NB4 (cell line): ENCODE results near the gene CLSTN2.

Experiments used
- DNase-seq: peaks from one replicate; pipeline ENCODE4 v3.0.0; 2010; ENCODE audit warnings: low read depth
- H3K4me3 ChIP-seq: one replicate; pipeline ENCODE4 v1.5.1; 2011; ENCODE audit warnings: mild to moderate bottlenecking, low read depth, low read length, moderate library complexity
- MAX ChIP-seq: IDR thresholded peaks from 2 replicates; pipeline ENCODE4 v1.6.1; 2011; ENCODE audit warnings: low read depth, low read length
- MYC ChIP-seq: IDR thresholded peaks from 2 replicates; pipeline ENCODE4 v1.6.1; 2011; ENCODE audit warnings: low read depth, low read length
- POLR2A ChIP-seq: IDR thresholded peaks from 2 replicates; pipeline ENCODE4 v1.6.1; 2011; ENCODE audit warnings: mild to moderate bottlenecking; ENCODE audit not compliant: insufficient read length; ENCODE audit errors: extremely low read depth
- TF ChIP-seq, protein P1 (sequence below): IDR thresholded peaks from one replicate; pipeline ENCODE4 v1.5.1; 2012; ENCODE audit warnings: low read depth, low read length

The CLSTN2 gene

GRCh38 chr3:140187656-140188221 is 252.8 kb downstream of the CLSTN2 start:
- H3K4me3 ChIP-seq = no peak overlapping the region
- no peak for DNase-seq
- no peak for TF ChIP-seq MYC
- no peak for TF ChIP-seq MAX
- TF ChIP-seq, protein P1, sequence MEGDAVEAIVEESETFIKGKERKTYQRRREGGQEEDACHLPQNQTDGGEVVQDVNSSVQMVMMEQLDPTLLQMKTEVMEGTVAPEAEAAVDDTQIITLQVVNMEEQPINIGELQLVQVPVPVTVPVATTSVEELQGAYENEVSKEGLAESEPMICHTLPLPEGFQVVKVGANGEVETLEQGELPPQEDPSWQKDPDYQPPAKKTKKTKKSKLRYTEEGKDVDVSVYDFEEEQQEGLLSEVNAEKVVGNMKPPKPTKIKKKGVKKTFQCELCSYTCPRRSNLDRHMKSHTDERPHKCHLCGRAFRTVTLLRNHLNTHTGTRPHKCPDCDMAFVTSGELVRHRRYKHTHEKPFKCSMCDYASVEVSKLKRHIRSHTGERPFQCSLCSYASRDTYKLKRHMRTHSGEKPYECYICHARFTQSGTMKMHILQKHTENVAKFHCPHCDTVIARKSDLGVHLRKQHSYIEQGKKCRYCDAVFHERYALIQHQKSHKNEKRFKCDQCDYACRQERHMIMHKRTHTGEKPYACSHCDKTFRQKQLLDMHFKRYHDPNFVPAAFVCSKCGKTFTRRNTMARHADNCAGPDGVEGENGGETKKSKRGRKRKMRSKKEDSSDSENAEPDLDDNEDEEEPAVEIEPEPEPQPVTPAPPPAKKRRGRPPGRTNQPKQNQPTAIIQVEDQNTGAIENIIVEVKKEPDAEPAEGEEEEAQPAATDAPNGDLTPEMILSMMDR = no peak

DNA sequence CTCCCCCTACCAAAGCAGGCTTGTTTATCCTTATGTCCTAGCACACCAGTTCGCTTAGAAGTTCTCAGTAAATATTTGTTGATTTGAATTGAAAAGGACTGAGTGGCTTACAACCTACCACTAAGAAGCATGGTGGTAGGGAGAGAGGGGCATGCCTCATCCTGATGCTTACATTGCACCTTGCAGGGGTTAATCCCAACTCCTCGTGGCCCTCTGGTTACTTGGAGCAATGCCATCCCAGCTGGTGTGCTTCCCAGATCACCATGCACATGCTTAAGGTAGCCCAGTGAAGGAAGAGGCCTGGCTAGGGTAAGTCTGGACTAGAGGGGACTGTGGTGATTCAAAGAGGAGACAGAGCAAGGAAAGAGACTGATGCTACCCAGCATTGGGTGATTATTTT is 253.3 kb downstream of the CLSTN2 start:
- no peak overlapping the region for H3K4me3 ChIP-seq
- TF ChIP-seq MAX (no peak), MYC (no peak), POLR2A (no peak)
- TF ChIP-seq, protein P1 = no peak
- DNase-seq = no peak

DNA sequence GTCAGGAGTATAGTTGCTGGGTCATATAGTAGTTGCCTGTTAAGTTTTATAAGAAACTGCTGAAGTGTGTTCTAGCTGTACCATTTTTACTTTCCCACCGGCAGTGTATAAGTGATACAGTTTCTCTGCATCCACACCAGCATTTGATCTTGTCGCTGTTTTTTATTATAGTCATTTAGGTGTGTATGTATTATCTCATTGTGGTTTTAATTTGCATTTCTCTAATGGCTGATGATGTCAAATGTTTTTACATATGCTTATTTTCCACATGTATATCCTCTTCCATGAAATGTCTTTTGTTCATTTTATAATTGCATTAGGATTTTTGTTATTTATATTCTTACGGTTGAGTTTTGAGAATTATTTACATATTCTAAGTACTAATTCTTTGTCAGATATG is 254.3 kb downstream of the CLSTN2 start:
- no peak overlapping the region for H3K4me3 ChIP-seq
- TF ChIP-seq, protein P1 = no peak
- TF ChIP-seq MAX = no peak
- no peak for DNase-seq

GRCh38 chr3:140189976-140190375 is 255.0 kb downstream of the CLSTN2 start:
- no peak overlapping the region for H3K4me3 ChIP-seq
- TF ChIP-seq MAX = no peak
- no peak for TF ChIP-seq POLR2A
- TF ChIP-seq, protein P1 = no peak
- TF ChIP-seq MYC = no peak
- no peak for DNase-seq

DNA sequence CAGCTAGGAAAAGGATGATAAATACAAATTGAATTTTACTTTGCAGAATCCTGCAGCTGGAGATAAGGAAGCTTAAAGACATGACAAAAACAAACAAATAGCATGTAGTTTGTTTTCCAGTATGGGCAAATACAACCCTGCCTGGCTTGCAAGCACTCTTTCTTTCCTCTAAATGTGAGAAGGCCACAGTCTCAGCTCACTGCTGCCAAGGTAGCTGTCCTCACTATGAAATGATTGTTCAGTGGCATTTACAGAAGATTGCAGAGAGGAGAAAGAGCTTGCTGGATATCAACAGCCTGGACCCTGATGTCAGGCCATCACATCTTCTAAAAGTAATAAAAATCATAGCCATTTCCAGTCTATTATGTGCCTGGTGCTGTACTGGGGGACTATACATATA is 262.0 kb downstream of the CLSTN2 start:
- DNase-seq = no peak
- no peak overlapping the region for H3K4me3 ChIP-seq
- TF ChIP-seq POLR2A (no peak), MYC (no peak), MAX (no peak)
- TF ChIP-seq, protein P1 = no peak

DNA sequence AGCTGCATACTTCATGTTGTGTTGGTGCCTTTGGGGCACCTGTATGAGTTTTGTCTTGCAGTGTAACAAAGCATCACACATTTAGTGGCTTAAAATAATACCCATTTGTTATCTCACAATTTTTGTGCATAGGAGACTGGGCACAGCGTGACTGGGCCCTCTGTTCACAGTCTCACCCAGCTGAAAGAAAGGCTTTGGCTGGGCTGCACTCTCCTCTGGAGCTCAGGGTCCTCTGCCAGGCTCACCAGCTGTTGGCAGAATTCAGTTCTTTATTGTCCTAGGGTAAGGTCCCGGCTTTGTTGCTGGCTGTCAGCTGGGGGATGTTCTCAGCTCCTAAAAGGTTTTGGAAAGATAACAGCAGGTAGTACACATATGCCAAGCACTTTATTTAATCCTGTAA is 263.3 kb downstream of the CLSTN2 start:
- DNase-seq = no peak
- TF ChIP-seq MYC (no peak), MAX (no peak), POLR2A (no peak)
- TF ChIP-seq, protein P1 = no peak
- no peak overlapping the region for H3K4me3 ChIP-seq
